H9 (cell line): ENCODE data around the gene POLE3. TPM values are rescaled to one million over a fixed set of nuclear protein-coding genes. Genes with fewer than 3 reads are reported as not detected.

Experiments used
- DNase-seq: peaks from one replicate; pipeline ENCODE4 v3.0.0-alpha.2; 2017
- H2AFZ ChIP-seq: one replicate; pipeline ENCODE4 v1.6.1; 2013; ENCODE audit warnings: mild to moderate bottlenecking, low read length, control low read depth, moderate library complexity
- H2AK5ac ChIP-seq: 2 replicates; pipeline ENCODE4 v1.6.1; 2013; ENCODE audit warnings: low read length, control low read depth, mixed read lengths; ENCODE audit not compliant: insufficient read length
- H2BK120ac ChIP-seq: one replicate; pipeline ENCODE4 v1.6.1; 2013; ENCODE audit warnings: low read depth, mild to moderate bottlenecking, low read length, control low read depth, inconsistent platforms; ENCODE audit not compliant: poor library complexity, severe bottlenecking
- H2BK12ac ChIP-seq: 2 replicates; pipeline ENCODE4 v1.6.1; 2013; ENCODE audit warnings: low read length, control low read depth, mixed read lengths, low read depth; ENCODE audit not compliant: insufficient read length
- H2BK15ac ChIP-seq: 2 replicates; pipeline ENCODE4 v1.6.1; 2013; ENCODE audit warnings: low read depth, low read length, control low read depth
- H2BK20ac ChIP-seq: one replicate; pipeline ENCODE4 v1.6.1; 2013; ENCODE audit warnings: low read depth, mild to moderate bottlenecking, low read length, control low read depth, inconsistent platforms; ENCODE audit not compliant: poor library complexity, severe bottlenecking
- H2BK5ac ChIP-seq: 2 replicates; pipeline ENCODE4 v1.6.1; 2013; ENCODE audit warnings: low read length, control low read depth, mixed read lengths; ENCODE audit not compliant: insufficient read length
- H3K14ac ChIP-seq: 2 replicates; pipeline ENCODE4 v1.6.1; 2013; ENCODE audit warnings: low read length, control low read depth; ENCODE audit not compliant: insufficient read depth
- H3K18ac ChIP-seq: 2 replicates; pipeline ENCODE4 v1.6.1; 2013; ENCODE audit warnings: low read depth, mild to moderate bottlenecking, mixed read lengths, low read length, control low read depth; ENCODE audit not compliant: insufficient read length
- H3K23ac ChIP-seq: 2 replicates; pipeline ENCODE4 v1.6.1; 2013; ENCODE audit warnings: low read length, control low read depth, mixed read lengths, low read depth; ENCODE audit not compliant: insufficient read length
- H3K23me2 ChIP-seq: 2 replicates; pipeline ENCODE4 v1.6.1; 2013; ENCODE audit warnings: low read depth, mild to moderate bottlenecking, mixed read lengths, low read length, control low read depth; ENCODE audit not compliant: insufficient read length, poor library complexity, severe bottlenecking
- H3K27ac ChIP-seq: 2 replicates; pipeline ENCODE4 v1.5.1; 2013; ENCODE audit warnings: low read length, control low read depth, mixed read lengths, low read depth; ENCODE audit not compliant: insufficient read length
- H3K27me3 ChIP-seq: 2 replicates; pipeline ENCODE4 v1.6.1; 2013; ENCODE audit warnings: low read length, control low read depth, inconsistent platforms; ENCODE audit not compliant: insufficient read depth
- H3K4ac ChIP-seq: 2 replicates; pipeline ENCODE4 v1.6.1; 2013; ENCODE audit warnings: low read depth, mild to moderate bottlenecking, control low read depth, inconsistent platforms, low read length, moderate library complexity
- H3K4me1 ChIP-seq: 2 replicates; pipeline ENCODE4 v1.6.1; 2013; ENCODE audit warnings: low read length, control low read depth, inconsistent platforms; ENCODE audit not compliant: insufficient read depth
- H3K4me2 ChIP-seq: 2 replicates; pipeline ENCODE4 v1.6.1; 2013; ENCODE audit warnings: low read length, control low read depth, mixed read lengths; ENCODE audit not compliant: insufficient read length, insufficient read depth
- H3K56ac ChIP-seq: 2 replicates; pipeline ENCODE4 v1.6.1; 2013; ENCODE audit warnings: low read depth, mild to moderate bottlenecking, mixed read lengths, low read length, control low read depth; ENCODE audit not compliant: insufficient read length
- H3K79me1 ChIP-seq: 2 replicates; pipeline ENCODE4 v1.6.1; 2013; ENCODE audit warnings: low read depth, mild to moderate bottlenecking, moderate library complexity, low read length, control low read depth, inconsistent platforms; ENCODE audit not compliant: insufficient read depth, poor library complexity, severe bottlenecking
- H3K79me2 ChIP-seq: 2 replicates; pipeline ENCODE4 v1.6.1; 2013; ENCODE audit warnings: low read length, control low read depth, inconsistent platforms; ENCODE audit not compliant: insufficient read depth
- H3K9ac ChIP-seq: 2 replicates; pipeline ENCODE4 v1.6.1; 2013; ENCODE audit warnings: low read length, control low read depth, mixed read lengths; ENCODE audit not compliant: insufficient read length; ENCODE audit errors: extremely low read depth
- H3K9me3 ChIP-seq: one replicate; pipeline ENCODE4 v1.6.1; 2013; ENCODE audit warnings: low read depth, low read length, inconsistent platforms; ENCODE audit not compliant: control insufficient read depth
- H3T11ph ChIP-seq: one replicate; pipeline ENCODE4 v1.6.1; 2013; ENCODE audit warnings: mild to moderate bottlenecking, low read length, control low read depth, inconsistent platforms
- H4K20me1 ChIP-seq: one replicate; pipeline ENCODE4 v1.6.1; 2013; ENCODE audit not compliant: control insufficient read depth, insufficient read length, insufficient read depth
- H4K5ac ChIP-seq: 2 replicates; pipeline ENCODE4 v1.6.1; 2013; ENCODE audit warnings: low read depth, mild to moderate bottlenecking, mixed read lengths, low read length, control low read depth; ENCODE audit not compliant: insufficient read length
- H4K8ac ChIP-seq: replicated peaks from 2 replicates; pipeline ENCODE4 v1.6.1; 2013; ENCODE audit warnings: low read length, control low read depth, mixed read lengths, low read depth; ENCODE audit not compliant: insufficient read length
- H4K91ac ChIP-seq: 2 replicates; pipeline ENCODE4 v1.6.1; 2013; ENCODE audit warnings: low read depth, mild to moderate bottlenecking, moderate library complexity, mixed read lengths, low read length, control low read depth; ENCODE audit not compliant: insufficient read length
- H3K27ac Mint-ChIP-seq, 3 experiments: 2 replicates in 2 of 3; 3 replicates in 1 of 3; pipeline ENCODE4 v1.8.0; 2020 to 2021; ENCODE audit warnings: mixed read lengths in 3 of 3, mild to moderate bottlenecking in 1 of 3, moderate library complexity in 1 of 3
- H3K27me3 Mint-ChIP-seq: 2 replicates; pipeline ENCODE4 v1.8.0; 2021; ENCODE audit warnings: low read depth, mild to moderate bottlenecking, moderate library complexity, mixed read lengths
- H3K36me3 Mint-ChIP-seq, 3 experiments: 2 replicates in 2 of 3; 3 replicates in 1 of 3; pipeline ENCODE4 v1.8.0; 2020 to 2021; ENCODE audit warnings: low read depth in 3 of 3, mixed read lengths in 3 of 3; ENCODE audit not compliant: insufficient read depth in 1 of 3
- H3K4me1 Mint-ChIP-seq, 2 experiments: 2 replicates each; pipeline ENCODE4 v1.8.0; 2020; ENCODE audit warnings: mixed read lengths in 2 of 2
- H3K4me3 Mint-ChIP-seq, 2 experiments: 2 replicates in 1 of 2; 3 replicates in 1 of 2; pipeline ENCODE4 v1.8.0; 2020 to 2021; ENCODE audit warnings: mild to moderate bottlenecking in 2 of 2, mixed read lengths in 2 of 2, moderate library complexity in 1 of 2
- H3K9me3 Mint-ChIP-seq, 2 experiments: 2 replicates in 1 of 2; 3 replicates in 1 of 2; pipeline ENCODE4 v1.8.0; 2020; ENCODE audit warnings: mild to moderate bottlenecking in 2 of 2, mixed read lengths in 2 of 2, moderate library complexity in 1 of 2
- CTCF ChIP-seq: fragments of 200-600 bp; sonication (generic); conservative IDR thresholded peaks from 3 replicates; pipeline ENCODE4 v1.8.0; 2021; ENCODE audit warnings: antibody characterized with exemption, mild to moderate bottlenecking
- WGBS: extraction: QIAGEN DNeasy Blood & Tissue Kit; methylation state at CpG from one replicate; pipeline ENCODE4 v1.1.7; 2013; ENCODE audit warnings: missing lambda C conversion rate, low lambda C conversion rate, mixed read lengths; ENCODE audit not compliant: insufficient read length; ENCODE audit errors: extremely low coverage; 5-methylcytosine and 5-hydroxymethylcytosine counted together
- total RNA-seq: library from RNA; stranded (reverse); gene quantifications from 2 replicates; pipeline ENCODE4 v1.2.1, GENCODE V29; 2021

The POLE3 gene
- total RNA-seq, 1 experiment from 2014 or later = 82.4 TPM

- H3K27me3 Mint-ChIP-seq = peaks cover 15% of the 10 kb centered on the region
- Histone ChIP-seq H2BK15ac (no peak overlapping the region), H2BK120ac (no peak overlapping the region), H3K27me3 (no peaks in the 10 kb centered on the region), H4K20me1 (no peaks in the 10 kb centered on the region), H3K56ac (no peak overlapping the region), H3K27ac (no peak overlapping the region), H3K23ac (no peak overlapping the region), H3K23me2 (no peaks in the 10 kb centered on the region), H3K18ac (no peak overlapping the region), H3K9ac (no peak overlapping the region), H2BK5ac (no peak overlapping the region), H2AFZ (no peak overlapping the region), H4K8ac (no peak overlapping the region), H3K79me2 (no peaks in the 10 kb centered on the region), H3K4me2 (no peak overlapping the region), H3T11ph (no peak overlapping the region), H3K9me3 (no peaks in the 10 kb centered on the region), H2BK20ac (no peak overlapping the region), H2AK5ac (no peak overlapping the region), H3K79me1 (no peaks in the 10 kb centered on the region), H2BK12ac (no peak overlapping the region), H3K14ac (no peak overlapping the region), H3K4ac (no peak overlapping the region), H4K5ac (no peak overlapping the region), H4K91ac (no peak overlapping the region), H3K4me1 (no peaks in the 10 kb centered on the region)
- no peak for TF ChIP-seq CTCF
- DNase-seq = no peak
- H3K4me1 Mint-ChIP-seq = no peaks in the 10 kb centered on the region
- peaks cover 6 to 19% of the 10 kb centered on the region in 2 experiments; a peak in 2 of 5 replicates for H3K9me3 Mint-ChIP-seq
- no peak overlapping the region for H3K27ac Mint-ChIP-seq
- no peaks in the 10 kb centered on the region; a peak in 1 of 7 replicates for H3K36me3 Mint-ChIP-seq
- H3K4me3 Mint-ChIP-seq = no peak overlapping the region
- no CpG with 5 or more reads among the region's 4 CpGs for WGBS
Observed at GRCh38 chr9:113436728-113437515, 26.4 kb upstream of the POLE3 start.
